ENCODE data around the gene NEO1. TPM values are rescaled to one million over a fixed set of nuclear protein-coding genes. Genes with fewer than 3 reads are reported as not detected.

Gene NEO1
- total RNA-seq, 1 donor from 2014 or later = 8.7 TPM

- DNase-seq (ENCODE audit: low spot score) = peak; percentile 39
- intact Hi-C loops (cut with DNase I) = loop anchor here (10.0 kb wide), 1 partner anchor 385 kb away; no protein-coding TSS in a partner anchor
These were observed 267.4 kb downstream of the NEO1 start for GRCh38 chr15:73319460-73320245.

GRCh38 chr15:73320619-73321180, 268.4 kb downstream of the NEO1 start:
- DNase-seq (ENCODE audit: low spot score) = peak; percentile 56
- intact Hi-C loops (cut with DNase I) = loop anchor here (10.0 kb wide), 1 partner anchor 384 kb away; no protein-coding TSS in a partner anchor

- DNase-seq (ENCODE audit: low spot score) = peak; percentile 62
- intact Hi-C loops (cut with DNase I) = loop anchor here (10.0 kb wide), 1 partner anchor 383 kb away; no protein-coding TSS in a partner anchor
These were observed 269.5 kb downstream of the NEO1 start for GRCh38 chr15:73321496-73322450.

GRCh38 chr15:73322665-73323373, 270.6 kb downstream of the NEO1 start:
- intact Hi-C loops (cut with DNase I) = loop anchor here (10.0 kb wide), 1 partner anchor 382 kb away; no protein-coding TSS in a partner anchor
- DNase-seq (ENCODE audit: low spot score) = peak; percentile 71

GRCh38 chr15:73323374-73323955, 271.2 kb downstream of the NEO1 start:
- intact Hi-C loops (cut with DNase I) = loop anchor here (10.0 kb wide), 1 partner anchor 381 kb away; no protein-coding TSS in a partner anchor
- peak; percentile 66 for DNase-seq (ENCODE audit: low spot score)

- DNase-seq (ENCODE audit: low spot score) = peak; percentile 56
- intact Hi-C loops (cut with DNase I) = loop anchor here (10.0 kb wide), 1 partner anchor 381 kb away; no protein-coding TSS in a partner anchor
These were observed 271.7 kb downstream of the NEO1 start for GRCh38 chr15:73323956-73324355.

- peak; percentile 63 for DNase-seq (ENCODE audit: low spot score)
- intact Hi-C loops (cut with DNase I) = loop anchor here (10.0 kb wide), 1 partner anchor 380 kb away; no protein-coding TSS in a partner anchor
These were observed 272.4 kb downstream of the NEO1 start for GRCh38 chr15:73324496-73325170.

GRCh38 chr15:73325191-73325861, 273.1 kb downstream of the NEO1 start:
- intact Hi-C loops (cut with DNase I) = loop anchor here (10.0 kb wide), 1 partner anchor 379 kb away; no protein-coding TSS in a partner anchor
- DNase-seq (ENCODE audit: low spot score) = peak; percentile 67

- intact Hi-C loops (cut with DNase I) = loop anchor here (10.0 kb wide), 1 partner anchor 379 kb away; no protein-coding TSS in a partner anchor
- peak; percentile 65 for DNase-seq (ENCODE audit: low spot score)
These were observed 273.9 kb downstream of the NEO1 start for GRCh38 chr15:73326157-73326556.

GRCh38 chr15:73328149-73328820, 276.0 kb downstream of the NEO1 start:
- intact Hi-C loops (cut with DNase I) = loop anchor here (10.0 kb wide), 1 partner anchor 377 kb away; no protein-coding TSS in a partner anchor
- peak; percentile 66 for DNase-seq (ENCODE audit: low spot score)

GRCh38 chr15:73328981-73329380, 276.7 kb downstream of the NEO1 start:
- intact Hi-C loops (cut with DNase I) = loop anchor here (10.0 kb wide), 1 partner anchor 376 kb away; no protein-coding TSS in a partner anchor
- peak; percentile 67 for DNase-seq (ENCODE audit: low spot score)

- DNase-seq (ENCODE audit: low spot score) = peak; percentile 63
- intact Hi-C loops (cut with DNase I) = loop anchor here (10.0 kb wide), 1 partner anchor 375 kb away; no protein-coding TSS in a partner anchor
These were observed 277.4 kb downstream of the NEO1 start for GRCh38 chr15:73329501-73330200.

- DNase-seq (ENCODE audit: low spot score) = peak; percentile 70
- intact Hi-C loops (cut with DNase I) = no loop called here
These were observed 278.2 kb downstream of the NEO1 start for GRCh38 chr15:73330206-73331051.

- intact Hi-C loops (cut with DNase I) = no loop called here
These were observed 279.2 kb downstream of the NEO1 start for GRCh38 chr15:73331501-73331900.

More at GRCh38 chr15:73331501-73331900, 279.2 kb downstream of the NEO1 start:
- DNase-seq (ENCODE audit: low spot score) = peak; percentile 43
